GM18502 (cell line): ENCODE data around the gene NANOS1.
A peak's percentile ranks its signal among the peaks of the same experiment; 100 is the strongest.

Experiments
- ATAC-seq: cut with Tn5 transposase; IDR thresholded peaks from one replicate; pipeline ENCODE4 v1.9.1; 2021; ENCODE audit warnings: mild to moderate bottlenecking; ENCODE audit not compliant: unreplicated experiment, poor library complexity

NANOS1 gene

GRCh38 chr10:119051775-119052174 is 22.3 kb downstream of the NANOS1 start:
- no peak for ATAC-seq

GRCh38 chr10:119055472-119055871 is 26.0 kb downstream of the NANOS1 start:
- ATAC-seq = no peak

- ATAC-seq = no peak
These were observed 28.5 kb downstream of the NANOS1 start for GRCh38 chr10:119058010-119058409.

- ATAC-seq = no peak
These were observed 30.0 kb downstream of the NANOS1 start for GRCh38 chr10:119059557-119059956.

- no peak for ATAC-seq
These were observed 30.6 kb downstream of the NANOS1 start for GRCh38 chr10:119060107-119060506.

GRCh38 chr10:119061352-119061751 is 31.8 kb downstream of the NANOS1 start:
- ATAC-seq = no peak

- ATAC-seq = no peak
These were observed 32.4 kb downstream of the NANOS1 start for GRCh38 chr10:119061926-119062325.

GRCh38 chr10:119070395-119071165 is 41.1 kb downstream of the NANOS1 start:
- no peak for ATAC-seq

GRCh38 chr10:119073584-119073983 is 44.1 kb downstream of the NANOS1 start:
- no peak for ATAC-seq

- no peak for ATAC-seq
These were observed 49.1 kb downstream of the NANOS1 start for GRCh38 chr10:119078422-119079179.

- peak; percentile 64 for ATAC-seq
These were observed 50.3 kb downstream of the NANOS1 start for GRCh38 chr10:119079599-119080520.

GRCh38 chr10:119080521-119081259 is 51.2 kb downstream of the NANOS1 start, which contains the start of gene EIF3A:
EIF3A (minus strand) TSS chr10:119080817; CDS start chr10:119080676, 141 bp downstream.
- ATAC-seq = peak; percentile 83
